ENCODE data around the gene CWC15.

CWC15 gene

DNA sequence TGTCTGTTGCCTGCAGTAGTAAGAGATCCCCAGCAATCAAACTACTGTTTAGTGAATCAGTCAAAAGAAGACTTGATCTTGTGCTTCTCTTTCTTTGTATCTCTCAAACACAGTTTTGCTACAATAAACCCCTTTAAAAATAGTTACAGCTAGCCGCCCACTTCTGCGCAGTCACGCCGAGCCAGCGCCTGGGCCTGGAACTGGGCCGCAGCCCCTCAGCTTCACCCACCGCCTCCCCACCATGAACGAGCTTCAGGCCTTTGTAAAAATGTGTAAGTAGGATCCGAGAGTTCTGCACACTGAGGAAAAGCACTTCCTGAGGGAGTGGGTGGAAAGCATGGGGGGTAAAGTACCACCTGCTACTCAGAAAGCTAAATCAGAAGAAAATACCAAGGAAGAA, 60.5 kb downstream of the CWC15 start:
- no peak for DNase-seq
